T-helper 9 cell (primary cell): ENCODE results near the gene UAP1.
A peak's percentile ranks its signal among the peaks of the same experiment; 100 is the strongest.

ENCODE experiments used
- DNase-seq: peaks from one replicate; pipeline ENCODE4 v3.0.0-alpha.2; 2020
- total RNA-seq, 2 donors: gene quantifications; one replicate each; lab custom pipeline; 2026; lab: John Stamatoyannopoulos, UW

Gene UAP1
- 39.9 to 77.2 reads per million in 2 donors for total RNA-seq

DNA sequence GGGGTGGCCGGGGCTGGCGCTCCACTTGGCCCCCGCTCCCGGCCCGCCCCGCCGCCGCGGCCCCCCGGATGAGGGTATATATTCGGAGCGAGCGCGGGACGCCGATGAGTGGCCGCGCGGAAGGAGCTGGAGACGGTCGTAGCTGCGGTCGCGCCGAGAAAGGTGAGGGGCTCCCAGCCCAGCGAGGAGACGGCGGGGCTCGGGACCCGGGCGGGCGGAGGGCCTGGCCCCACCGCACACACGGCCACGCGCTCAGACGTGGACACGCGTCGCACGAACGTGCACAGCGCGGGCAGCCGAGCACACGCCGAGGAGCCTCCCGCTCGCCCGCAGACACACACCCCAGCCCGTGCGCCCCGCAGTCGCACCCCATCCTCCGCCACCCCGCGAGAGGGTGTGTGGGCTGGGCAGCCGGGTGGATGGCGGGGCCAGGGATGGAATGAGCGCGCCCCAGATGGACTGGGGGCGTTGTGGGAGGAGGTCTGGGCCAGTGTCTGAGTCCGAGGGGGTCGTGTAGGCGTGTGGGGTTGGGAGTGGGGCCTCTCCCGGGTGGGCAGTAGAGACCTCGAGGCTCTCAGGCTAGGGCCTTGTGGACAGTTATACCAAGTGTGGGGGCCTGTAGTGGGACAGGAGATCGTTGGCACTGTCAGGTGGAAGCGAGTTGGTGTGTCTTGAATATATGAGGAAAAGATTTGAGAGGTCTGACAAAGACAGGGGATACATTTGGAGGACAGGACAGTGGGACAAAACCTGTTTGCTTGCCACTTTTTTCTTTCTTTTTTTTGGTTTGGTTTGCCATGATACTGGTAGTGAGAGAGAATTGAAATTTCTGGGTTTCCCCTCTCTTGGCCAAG, at the start of gene UAP1:
Gene UAP1, plus strand, starts transcription at position 107 of the 854 bp plus-strand sequence. CDS start 4,347 bp downstream, outside the sequence.
- DNase-seq = no peak

GRCh38 chr1:162527314-162527713, 34.2 kb upstream of the UAP1 start:
- no peak for DNase-seq

- no peak for DNase-seq
Measured at GRCh38 chr1:162530307-162530987, 31.1 kb upstream of the UAP1 start.

DNA sequence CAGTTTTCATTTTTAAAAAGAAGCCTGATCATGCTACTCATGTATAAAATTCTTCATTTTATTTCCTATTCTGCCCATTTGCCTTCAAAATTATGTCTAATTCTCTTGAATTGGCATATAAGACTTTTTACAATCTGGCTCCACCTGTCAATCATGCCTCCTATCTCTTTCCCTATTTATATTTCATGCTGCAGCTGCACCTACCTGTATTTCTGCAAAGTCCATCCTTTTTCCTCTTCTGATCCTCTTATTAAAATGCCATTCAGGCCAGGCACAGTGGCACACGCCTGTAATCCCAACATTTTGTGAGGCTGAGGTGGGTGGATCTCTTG, 30.6 kb upstream of the UAP1 start:
- DNase-seq = no peak

DNA sequence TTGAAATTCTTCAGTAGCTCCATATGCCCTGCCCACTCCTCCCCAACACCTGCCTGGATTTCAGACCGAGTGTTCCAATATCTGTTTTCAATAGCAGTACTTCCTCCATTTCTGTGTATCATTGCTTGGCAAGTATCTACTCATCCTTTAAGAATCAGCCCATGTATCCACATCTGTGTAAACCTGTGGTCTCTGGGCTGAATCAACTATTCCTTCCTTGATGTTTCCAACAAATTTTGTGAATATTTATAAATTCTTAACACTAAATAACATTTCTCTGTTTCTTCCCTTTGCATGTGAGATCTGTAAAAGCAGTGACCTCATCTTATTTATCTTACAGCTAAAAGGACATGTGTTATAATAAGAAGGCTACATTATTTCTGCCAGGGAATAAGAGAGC, 26.0 kb upstream of the UAP1 start:
- DNase-seq = no peak

- DNase-seq = no peak
Measured at GRCh38 chr1:162536511-162536910, 25.0 kb upstream of the UAP1 start.

GRCh38 chr1:162537216-162537615, 24.3 kb upstream of the UAP1 start:
- no peak for DNase-seq

DNA sequence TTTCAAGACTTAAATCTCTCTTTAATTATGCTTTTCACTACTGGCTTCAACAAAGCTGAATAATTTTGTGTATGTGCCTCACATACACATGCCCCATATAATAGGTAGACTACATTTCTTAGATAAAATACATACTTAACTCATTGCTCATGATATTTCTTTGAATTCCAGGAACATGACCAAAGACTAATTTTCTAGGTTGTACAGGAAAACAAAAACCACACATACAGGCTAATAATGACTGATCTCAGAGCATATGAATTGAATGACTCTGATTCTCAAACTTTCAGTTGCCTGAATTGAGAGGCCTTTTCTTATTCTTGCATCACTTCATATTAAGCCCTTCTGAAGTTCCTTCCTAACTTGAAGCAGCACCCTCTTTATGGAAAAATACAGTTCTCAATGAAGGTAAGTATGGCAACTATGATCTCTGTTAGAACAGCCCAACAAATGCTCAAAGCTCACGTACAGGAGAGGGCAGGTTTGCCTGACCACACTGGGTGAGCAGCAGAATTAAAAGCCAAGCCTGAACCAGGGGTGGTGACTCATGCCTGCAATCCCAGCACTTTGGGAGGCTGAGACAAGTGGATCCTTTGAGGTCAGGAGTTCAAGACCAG, 22.6 kb upstream of the UAP1 start:
- DNase-seq = no peak

DNA sequence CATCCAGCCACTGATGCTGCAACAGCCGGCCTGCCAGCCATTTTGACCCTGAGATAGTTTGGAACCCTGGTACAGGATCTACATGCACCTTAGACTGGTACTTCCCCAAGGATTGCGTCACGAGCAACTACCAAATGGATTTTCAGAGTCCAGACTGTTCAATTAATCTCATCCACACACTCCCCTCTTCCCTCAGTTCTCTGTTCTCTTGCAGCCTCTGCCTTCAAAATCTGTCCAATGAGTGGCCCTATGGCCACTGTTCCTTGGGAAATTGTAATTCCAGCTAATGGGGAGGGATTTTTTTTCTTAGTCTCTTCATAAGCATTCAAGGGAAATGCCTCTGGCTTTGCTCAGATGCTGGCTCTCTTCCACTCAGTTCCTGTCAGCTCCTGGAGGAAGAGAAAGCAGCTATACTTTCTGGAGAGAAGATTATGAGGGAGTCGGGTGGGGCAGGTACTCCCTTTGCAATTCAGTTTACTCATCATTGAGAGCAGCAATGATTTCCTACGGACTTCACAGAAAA, 19.8 kb upstream of the UAP1 start:
- no peak for DNase-seq

DNA sequence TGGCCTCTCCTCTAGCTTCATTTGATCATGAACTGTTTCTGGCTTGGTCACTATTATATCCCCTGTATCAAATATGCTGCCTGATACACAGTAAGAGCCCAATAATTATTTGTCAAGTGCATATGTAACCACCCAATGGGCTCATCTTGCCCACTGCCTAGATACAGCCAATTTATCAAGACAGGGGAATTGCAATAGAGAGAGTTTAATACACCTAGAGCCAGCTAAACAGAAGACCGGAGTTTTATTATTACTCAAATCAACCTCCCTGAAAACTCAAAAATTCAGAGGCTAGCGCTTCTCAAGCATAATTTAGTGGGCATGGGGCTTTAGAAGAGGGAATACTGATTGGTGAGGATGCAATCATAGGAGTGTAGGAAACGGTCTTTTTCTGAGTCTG, 18.3 kb upstream of the UAP1 start:
- DNase-seq = no peak

DNA sequence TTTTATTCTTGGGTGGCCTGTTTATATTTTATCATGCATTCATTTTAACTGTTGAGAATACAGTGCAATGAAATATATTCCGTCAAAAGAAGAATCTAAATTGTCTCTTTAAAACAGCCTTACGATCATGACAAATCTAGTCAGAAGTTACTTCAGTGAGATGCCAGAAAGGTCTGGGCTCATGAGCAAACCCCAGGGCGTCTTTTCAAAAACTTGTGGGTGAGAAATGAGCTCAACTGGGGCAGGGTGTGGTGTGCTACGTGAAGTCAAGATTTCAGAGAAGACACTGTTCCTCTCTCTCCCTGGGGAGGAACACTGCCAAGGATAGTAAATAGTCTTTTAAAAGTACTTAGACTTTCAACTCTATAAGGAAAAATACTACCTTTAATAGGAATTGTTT, 13.4 kb upstream of the UAP1 start:
- DNase-seq = no peak

DNA sequence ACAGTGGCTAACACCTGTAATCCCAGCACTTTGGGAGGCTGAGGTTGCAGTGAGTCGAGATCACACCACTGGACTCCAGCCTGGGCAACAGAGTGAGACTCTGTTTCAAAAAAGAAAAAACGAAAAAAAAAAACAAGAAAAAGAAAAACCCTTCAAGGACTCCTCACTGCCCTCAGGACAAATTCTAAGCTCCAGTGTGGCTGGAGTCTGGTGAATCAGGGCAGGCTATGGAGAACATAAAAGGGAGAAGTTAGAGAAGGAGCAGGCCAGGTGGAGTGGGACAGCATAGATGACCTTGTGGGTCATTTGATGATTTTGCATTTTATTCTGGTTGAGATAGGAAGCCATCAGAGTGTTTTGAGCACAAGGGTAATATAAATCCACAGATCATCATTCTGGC, 12.5 kb upstream of the UAP1 start:
- DNase-seq = no peak

- no peak for DNase-seq
Measured at GRCh38 chr1:162550925-162551324, 10.6 kb upstream of the UAP1 start.

GRCh38 chr1:162551969-162552683, 9.4 kb upstream of the UAP1 start:
- no peak for DNase-seq

DNA sequence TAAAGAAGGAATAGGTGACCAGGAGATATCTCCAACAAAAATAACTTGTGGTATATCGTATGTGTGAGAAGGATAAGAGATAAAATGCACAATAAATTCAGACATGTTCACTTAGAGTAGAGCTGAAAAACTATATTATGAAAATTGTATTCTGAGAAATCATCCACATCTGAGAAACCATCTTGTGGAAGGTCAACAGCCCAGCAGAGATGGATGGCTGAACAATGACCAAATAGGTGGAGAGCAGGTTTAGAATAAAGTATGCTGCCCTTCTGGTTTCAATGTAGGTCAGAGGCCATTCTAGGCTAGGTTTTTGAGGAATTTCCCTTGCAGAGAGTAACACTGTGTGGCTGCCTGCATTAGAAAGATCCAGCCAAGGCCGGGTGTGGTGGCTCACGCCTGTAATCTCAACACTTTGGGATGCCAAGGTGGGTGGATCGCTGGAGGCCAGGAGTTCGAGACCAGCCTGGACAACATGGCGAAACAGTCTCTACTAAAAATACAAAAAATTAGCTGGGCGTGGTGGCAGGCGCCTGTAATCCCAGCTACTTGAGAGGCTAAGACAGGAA, 8.8 kb upstream of the UAP1 start:
- DNase-seq = no peak

DNA sequence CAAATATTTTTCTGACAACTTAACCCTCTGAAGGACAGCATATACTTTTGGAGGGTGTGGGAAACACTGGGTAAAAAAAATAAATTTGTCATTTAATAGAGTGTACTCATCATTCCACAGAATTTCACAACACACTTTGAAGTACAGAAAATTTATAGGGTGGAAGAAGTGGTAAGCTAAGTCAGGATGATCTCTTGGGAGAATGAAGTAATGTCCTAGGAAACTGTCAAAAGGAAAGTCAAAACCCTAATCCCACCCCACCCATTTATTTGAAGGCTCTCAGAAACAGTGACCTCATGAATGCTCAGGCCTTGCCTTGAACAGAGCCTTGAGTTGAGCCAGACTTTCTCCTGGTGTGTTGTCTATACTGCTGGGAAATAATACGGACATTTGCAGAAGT, 7.3 kb upstream of the UAP1 start:
- no peak for DNase-seq

DNA sequence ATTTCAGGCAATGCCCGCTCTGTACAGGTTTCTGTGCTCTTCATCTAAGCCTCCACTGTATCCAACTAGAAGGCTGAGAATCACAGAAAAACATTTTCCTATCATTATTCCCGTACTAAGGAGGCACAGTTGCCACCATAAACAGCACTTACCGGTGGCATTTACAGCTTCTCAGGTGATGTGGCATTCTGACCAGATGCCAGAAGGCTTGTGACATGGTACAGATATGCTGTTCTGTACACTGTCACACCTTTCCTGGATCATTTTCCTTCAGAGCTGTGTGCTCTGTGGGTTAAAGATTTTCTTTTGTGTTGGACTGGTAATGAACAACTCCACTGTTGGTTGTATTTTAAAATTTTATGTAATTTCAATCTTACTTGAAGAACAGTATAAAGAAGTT, 4.0 kb upstream of the UAP1 start:
- no peak for DNase-seq

- no peak for DNase-seq
Measured at GRCh38 chr1:162560303-162561036, 1.1 kb upstream of the UAP1 start.

DNA sequence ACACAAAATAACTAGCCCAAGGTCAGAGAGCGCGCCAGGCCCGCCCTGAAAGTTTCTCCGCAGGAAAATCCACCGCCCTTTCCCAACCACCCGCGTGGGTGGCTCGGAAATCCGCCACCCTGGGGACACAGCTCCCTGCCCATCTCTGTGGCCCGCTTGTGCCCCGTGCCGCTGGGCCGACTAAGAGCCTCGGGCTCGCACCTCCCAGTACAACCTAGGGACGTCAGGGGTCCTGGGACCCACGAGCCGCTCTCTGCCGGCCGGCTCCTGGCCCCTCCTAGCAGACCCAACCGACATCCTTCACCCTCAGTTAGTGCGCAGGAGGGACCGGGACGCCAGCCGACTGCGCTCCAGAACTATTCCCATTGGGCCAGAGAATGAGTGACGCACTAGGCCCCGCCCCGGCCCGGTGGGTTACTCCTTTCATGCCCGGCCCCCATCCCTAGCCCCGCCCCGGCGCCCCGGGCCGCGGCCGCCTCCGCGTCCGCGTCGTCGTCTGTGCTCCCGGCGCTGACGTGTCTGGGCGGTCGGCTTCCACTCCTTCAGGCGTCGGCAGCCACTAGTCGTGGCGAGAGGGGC, 396 bp upstream of the UAP1 start:
- peak; percentile 98 for DNase-seq

- no peak for DNase-seq
Measured at GRCh38 chr1:162562470-162562828, 927 bp downstream of the UAP1 start.

- DNase-seq = no peak
Measured at GRCh38 chr1:162564762-162565218, 3.3 kb downstream of the UAP1 start.

DNA sequence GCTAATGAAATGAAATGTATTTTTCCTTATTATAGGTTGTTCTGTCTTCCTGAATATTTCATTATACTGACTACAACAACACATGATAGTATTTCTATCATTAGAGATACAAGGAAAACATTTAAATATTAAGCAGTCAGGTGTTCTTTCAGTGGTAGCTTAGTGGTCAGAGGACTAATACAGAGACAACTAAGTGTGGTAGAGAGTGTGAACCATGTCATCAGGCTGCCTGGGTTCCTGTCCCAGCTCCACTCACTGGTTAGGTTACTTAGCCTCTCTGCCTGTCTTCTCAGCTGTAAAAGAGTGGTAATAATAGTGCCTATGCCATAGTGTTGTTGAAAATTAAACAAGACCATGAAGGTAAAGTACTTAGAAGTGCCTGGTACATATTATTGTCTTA, 3.9 kb downstream of the UAP1 start:
- no peak for DNase-seq
